ENCODE measurements around the gene DENND1A. TPM values are rescaled to one million over a fixed set of nuclear protein-coding genes. Genes with fewer than 3 reads are reported as not detected.

Gene DENND1A
- total RNA-seq, 4 donors from 2014 or later, result 15.8 to 33.5 (median 23.9) TPM

DNA sequence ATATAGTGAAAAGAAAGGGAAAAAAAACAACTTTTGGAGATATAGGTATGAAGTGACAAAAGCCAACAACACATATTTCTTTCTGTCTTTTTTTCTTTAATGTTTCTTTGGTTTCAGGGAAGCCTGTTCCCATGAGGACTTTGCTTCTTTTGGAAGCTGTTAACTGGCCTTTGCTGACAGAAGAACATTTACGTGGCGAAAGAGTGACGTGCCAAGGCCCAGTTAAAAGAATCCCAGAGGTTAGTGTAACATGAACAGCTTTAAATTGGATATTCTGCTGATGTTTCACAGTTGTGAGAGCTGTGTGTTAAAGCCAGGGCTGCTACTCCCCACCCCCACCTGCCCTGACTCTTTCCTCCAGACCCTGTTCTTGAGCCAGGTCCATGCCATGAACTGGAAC is 298.1 kb downstream of the DENND1A start:
- H3K36me3 ChIP-seq, result peaks cover 20% of the 10 kb centered on the region
- H3K4me3 ChIP-seq, result no peak overlapping the region
- 87% methylated on average over 3 of the region's 3 CpGs for WGBS
- H3K27me3 ChIP-seq, result no peaks in the 10 kb centered on the region
- no peak for DNase-seq (ENCODE audit: low spot score in 2 of 2)
- no peaks in the 10 kb centered on the region for H3K9me3 ChIP-seq
- TF ChIP-seq POLR2AphosphoS5 (IDR thresholded peaks at IDR 0.05), result no peak
- no peak for TF ChIP-seq EP300 (IDR thresholded peaks at IDR 0.05)
- TF ChIP-seq, protein P1, sequence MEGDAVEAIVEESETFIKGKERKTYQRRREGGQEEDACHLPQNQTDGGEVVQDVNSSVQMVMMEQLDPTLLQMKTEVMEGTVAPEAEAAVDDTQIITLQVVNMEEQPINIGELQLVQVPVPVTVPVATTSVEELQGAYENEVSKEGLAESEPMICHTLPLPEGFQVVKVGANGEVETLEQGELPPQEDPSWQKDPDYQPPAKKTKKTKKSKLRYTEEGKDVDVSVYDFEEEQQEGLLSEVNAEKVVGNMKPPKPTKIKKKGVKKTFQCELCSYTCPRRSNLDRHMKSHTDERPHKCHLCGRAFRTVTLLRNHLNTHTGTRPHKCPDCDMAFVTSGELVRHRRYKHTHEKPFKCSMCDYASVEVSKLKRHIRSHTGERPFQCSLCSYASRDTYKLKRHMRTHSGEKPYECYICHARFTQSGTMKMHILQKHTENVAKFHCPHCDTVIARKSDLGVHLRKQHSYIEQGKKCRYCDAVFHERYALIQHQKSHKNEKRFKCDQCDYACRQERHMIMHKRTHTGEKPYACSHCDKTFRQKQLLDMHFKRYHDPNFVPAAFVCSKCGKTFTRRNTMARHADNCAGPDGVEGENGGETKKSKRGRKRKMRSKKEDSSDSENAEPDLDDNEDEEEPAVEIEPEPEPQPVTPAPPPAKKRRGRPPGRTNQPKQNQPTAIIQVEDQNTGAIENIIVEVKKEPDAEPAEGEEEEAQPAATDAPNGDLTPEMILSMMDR (IDR thresholded peaks at IDR 0.05), result no peak
- no peak for TF ChIP-seq POLR2A (IDR thresholded peaks at IDR 0.05)
- no peaks in the 10 kb centered on the region for H3K4me1 ChIP-seq
- H3K27ac ChIP-seq, result no peak overlapping the region

DNA sequence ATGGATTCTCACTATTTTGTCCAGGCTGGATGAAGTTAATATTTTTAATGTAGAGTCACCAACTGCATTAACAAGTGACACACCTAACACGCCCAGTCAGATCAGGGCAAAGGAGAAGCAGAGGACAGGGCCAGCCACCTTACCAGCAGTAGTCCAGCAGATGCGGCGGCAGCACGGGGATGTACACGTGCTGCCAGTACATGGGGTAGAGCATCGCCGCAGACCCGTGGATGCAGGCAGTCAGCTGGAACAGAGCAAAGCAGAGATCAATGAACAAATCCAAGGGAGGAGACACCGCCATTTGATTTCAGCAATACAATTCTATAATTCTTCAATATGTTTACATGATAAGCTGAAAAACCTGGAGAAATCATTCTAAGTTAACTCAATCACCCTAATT is 299.7 kb downstream of the DENND1A start:
- no peaks in the 10 kb centered on the region for H3K9me3 ChIP-seq
- no peak overlapping the region for H3K4me3 ChIP-seq
- H3K36me3 ChIP-seq, result peaks cover 20% of the 10 kb centered on the region
- H3K27ac ChIP-seq, result no peak overlapping the region
- no peak for TF ChIP-seq EP300 (IDR thresholded peaks at IDR 0.05)
- TF ChIP-seq, protein P1 (IDR thresholded peaks at IDR 0.05), result no peak
- no peak for TF ChIP-seq POLR2AphosphoS5 (IDR thresholded peaks at IDR 0.05)
- no peak for TF ChIP-seq POLR2A (IDR thresholded peaks at IDR 0.05)
- no peaks in the 10 kb centered on the region for H3K4me1 ChIP-seq
- no peaks in the 10 kb centered on the region for H3K27me3 ChIP-seq
- DNase-seq (ENCODE audit: low spot score in 2 of 2), result no peak
- WGBS, result 95% methylated on average over 9 of the region's 9 CpGs

DNA sequence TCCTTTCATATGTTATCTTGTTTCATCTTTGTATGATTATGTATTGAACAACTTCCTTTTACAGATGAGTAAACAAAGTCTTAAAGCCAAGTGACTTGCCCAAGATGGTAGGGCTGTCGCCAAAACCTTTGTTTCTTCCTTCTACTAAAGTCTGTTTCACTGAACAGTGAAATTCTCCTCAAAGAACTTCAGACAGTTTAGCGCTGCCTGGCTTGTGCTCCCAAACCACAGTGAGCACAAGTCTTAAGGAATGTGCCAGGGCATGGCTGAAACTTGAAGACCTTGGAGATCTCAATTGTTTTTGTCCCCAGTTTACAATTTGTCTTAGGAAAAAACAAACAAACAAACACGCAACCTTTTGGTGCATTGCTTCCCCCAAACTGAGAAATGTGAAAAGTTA is 300.4 kb downstream of the DENND1A start:
- WGBS, result 91% methylated on average over 3 of the region's 3 CpGs
- Histone ChIP-seq H3K9me3 (no peaks in the 10 kb centered on the region), H3K27ac (no peak overlapping the region), H3K36me3 (peaks cover 20% of the 10 kb centered on the region), H3K4me3 (no peak overlapping the region), H3K4me1 (no peaks in the 10 kb centered on the region), H3K27me3 (no peaks in the 10 kb centered on the region)
- DNase-seq (ENCODE audit: low spot score in 2 of 2), result no peak
- no peak for TF ChIP-seq EP300 (IDR thresholded peaks at IDR 0.05)
- no peak for TF ChIP-seq POLR2AphosphoS5 (IDR thresholded peaks at IDR 0.05)
- no peak for TF ChIP-seq POLR2A (IDR thresholded peaks at IDR 0.05)
- TF ChIP-seq, protein P1 (IDR thresholded peaks at IDR 0.05), result no peak

DNA sequence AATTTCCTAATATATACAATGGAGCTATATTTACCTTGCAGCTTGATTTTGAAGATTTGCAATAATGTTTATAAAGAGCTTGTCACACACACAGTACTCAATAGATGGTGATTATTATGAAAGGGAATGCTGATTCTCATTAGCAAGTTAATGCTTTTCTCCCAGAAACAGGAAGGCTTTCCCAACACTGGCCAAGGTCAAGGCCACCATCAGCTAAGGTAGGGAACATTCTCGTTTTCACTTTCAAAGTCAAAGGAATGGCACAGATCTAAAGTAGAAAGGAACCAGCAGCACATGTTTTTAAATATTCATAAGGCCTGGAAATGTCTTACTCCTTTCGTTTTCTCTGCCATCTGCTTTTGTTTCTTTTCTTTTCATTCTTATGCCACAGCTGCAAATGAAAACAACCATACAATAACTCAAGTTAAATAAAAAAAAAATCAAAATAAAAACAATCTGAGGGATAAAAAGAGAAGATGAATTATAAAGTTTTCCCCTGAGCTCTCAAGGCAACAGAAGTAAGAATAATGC is 307.1 kb downstream of the DENND1A start:
- TF ChIP-seq POLR2AphosphoS5 (IDR thresholded peaks at IDR 0.05), result no peak
- TF ChIP-seq POLR2A (IDR thresholded peaks at IDR 0.05), result no peak
- TF ChIP-seq EP300 (IDR thresholded peaks at IDR 0.05), result no peak
- TF ChIP-seq, protein P1 (IDR thresholded peaks at IDR 0.05), result no peak
- no peak overlapping the region for H3K4me3 ChIP-seq
- H3K27ac ChIP-seq, result no peak overlapping the region
- no peak for DNase-seq (ENCODE audit: low spot score in 2 of 2)
- H3K36me3 ChIP-seq, result no peaks in the 10 kb centered on the region
- 72% methylated on average over 2 of the region's 2 CpGs for WGBS
- no peaks in the 10 kb centered on the region for H3K4me1 ChIP-seq
- no peaks in the 10 kb centered on the region for H3K27me3 ChIP-seq
- H3K9me3 ChIP-seq, result no peaks in the 10 kb centered on the region

DNA sequence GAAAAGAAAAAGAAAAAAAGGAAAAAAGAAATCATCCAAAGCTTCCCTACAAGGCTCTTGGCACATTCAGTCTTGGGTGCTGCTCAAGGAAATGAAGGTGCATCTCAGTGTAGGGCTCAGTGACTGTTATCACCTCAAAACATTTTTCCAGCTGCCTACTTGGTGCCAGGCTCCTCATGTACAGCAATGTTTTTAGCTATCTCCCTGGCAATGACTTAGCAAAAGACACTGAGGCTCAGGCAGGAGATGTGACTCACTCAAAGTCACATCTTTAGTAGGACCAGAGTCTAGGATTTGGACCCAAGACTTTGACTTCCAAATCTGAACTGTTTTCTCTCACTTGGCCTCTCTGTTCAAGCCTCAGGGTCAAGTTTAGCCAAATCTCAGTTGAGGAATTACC is 309.7 kb downstream of the DENND1A start:
- H3K27me3 ChIP-seq, result no peaks in the 10 kb centered on the region
- H3K27ac ChIP-seq, result no peak overlapping the region
- TF ChIP-seq POLR2AphosphoS5 (IDR thresholded peaks at IDR 0.05), result no peak
- TF ChIP-seq, protein P1 (IDR thresholded peaks at IDR 0.05), result no peak
- no peak for TF ChIP-seq EP300 (IDR thresholded peaks at IDR 0.05)
- no peak for TF ChIP-seq POLR2A (IDR thresholded peaks at IDR 0.05)
- no peaks in the 10 kb centered on the region for H3K36me3 ChIP-seq
- no peak overlapping the region for H3K4me3 ChIP-seq
- DNase-seq (ENCODE audit: low spot score in 2 of 2), result no peak
- no peaks in the 10 kb centered on the region for H3K9me3 ChIP-seq
- H3K4me1 ChIP-seq, result no peaks in the 10 kb centered on the region
